Stimulated activated CD8-positive, alpha-beta memory T cell treated with anti-CD3 and anti-CD28 coated beads, Interleukin-7, amount 100 ng/mL, for 24 hours (primary cell): Measurements from ENCODE around the gene KCNT1.

Experiments
- DNase-seq: peaks from one replicate; pipeline ENCODE4 v3.0.0-alpha.2; 2020; ENCODE audit warnings: low read depth

Gene KCNT1

GRCh38 chr9:135821116-135821515 lies 119.1 kb downstream of the KCNT1 start:
- DNase-seq = no peak

DNA sequence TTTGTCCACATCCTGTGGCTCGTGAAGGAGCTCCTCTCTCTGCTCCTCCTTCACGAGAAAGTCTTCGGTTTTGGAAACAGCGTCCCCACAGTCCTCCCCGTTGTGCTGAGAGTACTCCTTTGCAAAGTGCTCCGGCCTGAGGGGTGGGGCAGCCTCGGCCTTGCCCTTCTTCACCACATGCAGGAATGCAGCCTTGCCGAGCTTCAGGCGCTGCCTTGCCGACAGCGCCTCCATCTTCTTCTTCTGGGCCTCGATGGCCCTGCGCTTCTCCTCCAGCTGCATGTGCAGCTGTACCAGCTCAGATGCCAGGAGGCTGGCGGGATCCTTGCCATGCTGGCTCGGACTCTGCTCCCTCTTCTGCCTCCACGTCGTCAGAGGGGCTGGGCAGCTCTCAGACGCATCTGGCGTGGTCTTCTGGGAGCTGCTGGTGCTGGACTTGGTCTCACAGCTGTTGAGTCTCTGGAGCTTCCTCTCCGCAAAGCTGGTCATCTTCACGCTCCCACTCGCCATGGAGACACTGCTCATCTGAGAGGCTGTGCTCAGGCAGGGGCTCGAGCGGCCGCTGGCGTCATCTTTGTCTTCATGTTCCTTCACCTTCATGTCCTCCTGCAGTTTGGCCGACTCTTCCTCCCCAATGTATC lies 119.9 kb downstream of the KCNT1 start:
- DNase-seq = no peak

- no peak for DNase-seq
Measured at GRCh38 chr9:135822374-135822755, 120.4 kb downstream of the KCNT1 start.

GRCh38 chr9:135823036-135823435 lies 121.1 kb downstream of the KCNT1 start:
- DNase-seq = no peak

DNA sequence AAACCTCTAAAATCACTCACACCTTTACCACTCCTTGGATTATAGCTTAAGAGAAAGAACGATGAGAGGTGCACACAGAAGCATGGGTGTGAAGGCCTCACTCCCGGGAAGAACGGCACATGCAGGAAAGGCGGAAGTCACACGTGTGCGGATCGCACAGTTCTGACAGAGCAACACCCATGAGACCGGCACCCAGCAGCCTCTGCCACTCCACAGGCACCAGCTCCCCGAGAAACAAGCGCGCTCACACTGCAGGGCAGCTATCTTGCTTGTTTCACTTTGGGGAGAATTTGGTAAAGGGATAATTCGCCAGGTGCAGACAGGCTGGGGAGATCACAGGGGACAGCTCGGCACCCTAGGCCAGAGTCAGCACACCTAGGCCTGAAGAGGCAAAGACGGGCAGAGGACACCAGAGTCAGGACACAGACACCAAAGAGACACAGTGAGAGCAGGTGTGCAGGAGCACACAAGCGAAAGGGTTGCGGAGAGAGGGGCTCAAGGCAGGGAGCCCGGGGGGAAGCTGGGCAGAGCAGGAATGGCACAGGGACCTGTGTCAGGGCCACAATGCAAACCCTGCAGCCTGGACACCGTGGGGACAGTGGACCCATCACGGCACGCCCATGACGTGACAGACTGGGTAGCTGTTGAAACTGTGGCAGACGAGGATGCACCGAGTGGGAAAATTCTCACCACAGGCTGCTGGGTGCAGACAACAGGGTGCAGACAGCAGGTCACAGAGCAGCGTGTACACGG lies 123.6 kb downstream of the KCNT1 start:
- DNase-seq = no peak

- no peak for DNase-seq
Measured at GRCh38 chr9:135826188-135826545, 124.2 kb downstream of the KCNT1 start.

DNA sequence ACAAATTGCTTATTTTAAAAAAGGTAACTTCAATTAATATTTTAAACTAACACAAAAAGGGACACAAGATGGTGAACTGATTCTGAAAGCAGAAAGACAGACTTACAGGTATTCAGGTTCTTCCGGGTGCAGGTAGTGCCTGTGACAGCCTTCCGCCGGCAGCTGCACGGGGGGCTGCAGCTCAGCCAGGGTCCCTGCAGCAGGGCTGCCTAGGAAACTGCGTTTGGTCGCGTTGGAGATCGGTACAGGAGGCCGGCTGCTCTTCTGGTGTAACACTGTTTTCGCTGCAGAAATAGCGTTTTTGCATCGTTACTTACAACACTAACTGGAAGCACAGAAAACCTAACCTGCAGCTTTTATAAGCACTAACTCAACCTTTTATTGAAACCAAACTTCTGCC lies 125.3 kb downstream of the KCNT1 start:
- no peak for DNase-seq

- DNase-seq = no peak
Measured at GRCh38 chr9:135827866-135828580, 126.0 kb downstream of the KCNT1 start.

DNA sequence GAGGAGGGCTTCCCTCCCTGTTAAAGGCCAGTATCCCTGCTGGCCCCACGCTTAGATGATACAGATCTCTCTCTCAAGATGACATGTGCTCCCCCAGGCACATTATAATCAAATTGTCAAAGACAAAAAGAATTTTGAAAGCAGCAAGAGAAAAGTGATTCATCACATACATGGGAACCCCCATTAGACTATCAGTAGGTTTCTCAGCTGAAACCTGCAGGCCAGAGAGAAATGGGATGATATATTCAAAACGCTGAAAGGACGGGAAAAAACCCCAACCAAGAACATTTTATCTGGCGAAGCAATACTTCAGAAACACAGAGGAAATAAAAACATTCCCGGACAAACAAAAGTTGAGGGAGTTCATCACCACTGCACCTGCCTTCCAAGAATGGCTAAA lies 126.7 kb downstream of the KCNT1 start:
- DNase-seq = no peak

DNA sequence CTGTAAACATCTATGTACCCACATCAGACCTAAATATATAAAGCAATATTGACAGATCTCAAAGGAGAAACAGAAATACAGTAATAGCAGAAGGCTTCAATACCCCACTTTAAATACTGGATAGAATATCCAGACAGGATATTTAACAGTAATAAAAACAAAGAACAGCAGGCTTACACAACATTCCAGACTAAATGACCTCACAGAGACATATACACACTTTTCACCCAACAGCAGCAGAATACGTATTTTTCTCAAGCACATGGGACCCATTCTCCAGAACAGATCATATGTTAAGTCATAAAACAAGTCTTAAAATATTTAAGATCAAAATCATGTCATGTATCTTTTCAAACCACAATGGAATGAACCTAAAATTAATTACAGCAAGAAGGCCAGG lies 128.5 kb downstream of the KCNT1 start:
- no peak for DNase-seq

DNA sequence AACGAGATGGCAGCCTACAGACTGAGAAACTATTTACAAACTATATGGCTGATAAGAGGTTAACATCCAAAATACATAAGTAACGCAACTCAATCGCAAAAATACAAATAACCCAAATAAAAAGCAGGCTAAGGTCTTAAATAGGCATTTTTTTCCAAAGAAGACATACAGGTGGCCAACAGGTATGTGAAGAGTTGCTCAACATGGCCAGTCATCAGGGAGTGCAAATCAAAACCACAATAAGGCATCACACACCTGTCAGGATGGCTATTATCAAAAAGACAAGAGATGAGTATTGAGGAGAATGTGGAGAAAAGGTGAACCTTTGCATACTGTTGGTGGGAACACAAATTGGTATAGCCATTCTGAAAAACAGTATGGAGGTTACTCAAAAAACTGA lies 131.9 kb downstream of the KCNT1 start:
- no peak for DNase-seq

GRCh38 chr9:135835131-135835530 lies 133.1 kb downstream of the KCNT1 start:
- no peak for DNase-seq

GRCh38 chr9:135839516-135839915 lies 137.5 kb downstream of the KCNT1 start:
- DNase-seq = no peak

DNA sequence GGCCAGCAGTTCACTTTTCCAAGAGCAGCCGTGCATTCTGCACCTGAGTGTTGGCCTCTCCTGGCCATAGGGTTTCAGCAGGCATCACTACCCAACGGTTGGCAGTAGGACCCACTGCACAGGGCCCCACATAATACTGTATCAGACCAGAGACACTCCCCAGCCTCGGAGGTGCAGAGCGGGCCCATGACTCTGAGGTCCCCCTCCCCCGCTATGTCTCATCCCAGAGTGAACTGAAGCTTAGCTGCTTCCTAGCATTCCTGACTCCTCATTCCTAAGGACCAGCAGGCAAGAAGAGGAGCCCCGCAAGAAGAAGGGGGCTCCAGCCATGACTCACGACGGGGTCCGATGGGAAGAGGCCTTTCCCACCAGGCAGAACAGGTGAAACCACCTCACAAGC lies 138.1 kb downstream of the KCNT1 start:
- no peak for DNase-seq

DNA sequence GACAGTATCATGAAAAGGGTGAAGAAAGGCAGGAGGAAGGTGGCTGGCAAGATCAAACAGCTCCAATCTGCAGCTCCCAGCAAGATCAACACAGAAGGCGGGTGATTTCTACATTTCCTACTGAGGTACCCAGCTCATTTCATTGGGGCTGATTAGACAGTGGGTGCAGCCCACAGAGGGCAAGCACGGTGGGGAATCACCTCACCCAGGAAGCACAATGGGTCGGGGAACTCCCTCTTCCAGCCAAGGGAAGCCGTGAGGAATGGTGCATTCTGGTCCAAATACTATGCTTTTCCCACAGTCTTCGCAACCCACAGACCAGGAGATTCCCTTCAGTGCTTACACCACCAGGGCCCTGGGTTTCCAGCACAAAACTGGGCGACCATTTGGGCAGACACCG lies 138.6 kb downstream of the KCNT1 start:
- no peak for DNase-seq
